CD4-positive, alpha-beta T cell (primary cell): ENCODE data around the gene C1orf87. TPM values are rescaled to one million over a fixed set of nuclear protein-coding genes. Genes with fewer than 3 reads are reported as not detected.

Experiments
- ATAC-seq: fragments of 200-7000 bp; cut with Tn5 transposase; one replicate; pipeline ENCODE4 v1.10.0; 2022; ENCODE audit warnings: mild to moderate bottlenecking; ENCODE audit not compliant: poor library complexity
- CTCF ChIA-PET: fragments of 350-600 bp; sonication (Branson Sonifier 250); formaldehyde crosslinking; loops from one replicate; lab custom pipeline; 2021; ENCODE audit warnings: antibody characterized with exemption, inconsistent platforms; lab: Charles Lee
- POLR2A ChIA-PET: fragments of 350-600 bp; sonication (Branson Sonifier 250); formaldehyde crosslinking; loops from one replicate; lab custom pipeline; 2021; ENCODE audit warnings: antibody characterized with exemption, inconsistent platforms; lab: Charles Lee
- DNase-seq, 14 experiments: peaks; one replicate each; pipeline ENCODE4 v3.0.0-alpha.2; 2013 to 2020; ENCODE audit warnings: mixed read lengths in 2 of 14
- H3K27ac ChIP-seq, 2 donors: one replicate each; pipeline versions ENCODE4 v1.5.1 to v1.7.0; 2013; ENCODE audit warnings: low read length in 2 of 2, low read depth in 1 of 2, mild to moderate bottlenecking in 1 of 2
- H3K27me3 ChIP-seq, 2 experiments: 1 replicate in 1 of 2; 2 replicates in 1 of 2; pipeline versions ENCODE4 v1.6.1 to v1.7.0; 2013; ENCODE audit warnings: low read length in 2 of 2, control low read depth in 1 of 2, mild to moderate bottlenecking in 1 of 2, moderate library complexity in 1 of 2; ENCODE audit not compliant: insufficient read depth in 2 of 2, control insufficient read depth in 1 of 2
- H3K36me3 ChIP-seq: one replicate; pipeline ENCODE4 v1.6.1; 2013; ENCODE audit warnings: low read length, control low read depth; ENCODE audit not compliant: insufficient read depth
- H3K4me1 ChIP-seq: one replicate; pipeline ENCODE4 v1.6.1; 2013; ENCODE audit warnings: low read length, control low read depth; ENCODE audit not compliant: insufficient read depth
- H3K4me3 ChIP-seq: one replicate; pipeline ENCODE4 v1.5.1; 2013; ENCODE audit warnings: mild to moderate bottlenecking, low read length, moderate library complexity
- H3K9me3 ChIP-seq, 2 experiments: 1 replicate in 1 of 2; 2 replicates in 1 of 2; pipeline versions ENCODE4 v1.6.1 to v1.7.0; 2013; ENCODE audit warnings: low read length in 2 of 2, mild to moderate bottlenecking in 2 of 2, control low read depth in 1 of 2, moderate library complexity in 1 of 2; ENCODE audit not compliant: control insufficient read depth in 1 of 2, insufficient read depth in 1 of 2
- H3K27ac Mint-ChIP-seq: one replicate; pipeline ENCODE4 v1.8.0; 2020; ENCODE audit warnings: mixed read lengths
- H3K27me3 Mint-ChIP-seq: one replicate; pipeline ENCODE4 v1.8.0; 2021; ENCODE audit warnings: mixed read lengths
- H3K36me3 Mint-ChIP-seq: one replicate; pipeline ENCODE4 v1.8.0; 2021; ENCODE audit warnings: low read depth, mixed read lengths
- H3K4me1 Mint-ChIP-seq: one replicate; pipeline ENCODE4 v1.8.0; 2021; ENCODE audit warnings: low read depth, mixed read lengths
- H3K4me3 Mint-ChIP-seq: one replicate; pipeline ENCODE4 v1.8.0; 2020; ENCODE audit warnings: mild to moderate bottlenecking, mixed read lengths
- H3K9me3 Mint-ChIP-seq: one replicate; pipeline ENCODE4 v1.8.0; 2020; ENCODE audit warnings: mixed read lengths
- CTCF ChIP-seq: fragments of 200-600 bp; IDR thresholded peaks from one replicate; pipeline ENCODE4 v1.8.0; 2022; ENCODE audit warnings: antibody characterized with exemption, mild to moderate bottlenecking
- intact Hi-C, 2 experiments: fragments of 100-400 bp; cut with DNase I in 1 of 2; cut with micrococcal nuclease in 1 of 2; formaldehyde crosslinking; loops; one replicate each; pipeline versions ENCODE4 v1.15.1 to v1.9.0; 2023 to 2025; cut with DNase I, micrococcal nuclease
- total RNA-seq, 174 experiments: library from RNA in 2 of 174; stranded (reverse) in 2 of 174; gene quantifications; one replicate each; pipeline ENCODE4 v1.2.3 and lab custom pipeline; 2021 to 2026

The C1orf87 gene
- total RNA-seq, 2 experiments from 2014 or later: not detected

GRCh38 chr1:59945790-59946189 is 127.8 kb downstream of the C1orf87 start:
- H3K27ac ChIP-seq: no peak overlapping the region
- DNase-seq (no peak), ATAC-seq (no peak)
- no peak for TF ChIP-seq CTCF
- no peaks in the 10 kb centered on the region for H3K27me3 ChIP-seq
- no peaks in the 10 kb centered on the region for H3K27me3 Mint-ChIP-seq
- ChIA-PET CTCF (no interaction called here), POLR2A (no interaction called here)
- H3K9me3 ChIP-seq: no peaks in the 10 kb centered on the region
- no peak overlapping the region for H3K4me3 ChIP-seq
- intact Hi-C loops: loop anchor here (5.0 kb wide), 3 partner anchors 43 to 1208 kb away; no protein-coding TSS in a partner anchor
- no peaks in the 10 kb centered on the region for H3K36me3 ChIP-seq
- no peak overlapping the region for H3K27ac Mint-ChIP-seq
- H3K4me3 Mint-ChIP-seq: no peak overlapping the region
- no peaks in the 10 kb centered on the region for H3K4me1 ChIP-seq
- H3K4me1 Mint-ChIP-seq: no peaks in the 10 kb centered on the region
- H3K36me3 Mint-ChIP-seq: no peaks in the 10 kb centered on the region
- H3K9me3 Mint-ChIP-seq: no peaks in the 10 kb centered on the region

Other genes starting within 250 kb of the C1orf87 start
- under 1 TPM; 0.28 to 0.33 TPM for gene CYP2J2, start 147.0 kb downstream of the C1orf87 start, total RNA-seq